ENCODE data around the gene MZT2A. TPM values are rescaled to one million over a fixed set of nuclear protein-coding genes. Genes with fewer than 3 reads are reported as not detected.
"Not testable (repeated sequence)": the region's sequence is repeated elsewhere in the genome, so short reads cannot be mapped to it uniquely, and the experiment has no call there.

Gene MZT2A
- total and polyA plus RNA-seq, 4 donors, result 43.3 to 70.9 (median 52.3) TPM

DNA sequence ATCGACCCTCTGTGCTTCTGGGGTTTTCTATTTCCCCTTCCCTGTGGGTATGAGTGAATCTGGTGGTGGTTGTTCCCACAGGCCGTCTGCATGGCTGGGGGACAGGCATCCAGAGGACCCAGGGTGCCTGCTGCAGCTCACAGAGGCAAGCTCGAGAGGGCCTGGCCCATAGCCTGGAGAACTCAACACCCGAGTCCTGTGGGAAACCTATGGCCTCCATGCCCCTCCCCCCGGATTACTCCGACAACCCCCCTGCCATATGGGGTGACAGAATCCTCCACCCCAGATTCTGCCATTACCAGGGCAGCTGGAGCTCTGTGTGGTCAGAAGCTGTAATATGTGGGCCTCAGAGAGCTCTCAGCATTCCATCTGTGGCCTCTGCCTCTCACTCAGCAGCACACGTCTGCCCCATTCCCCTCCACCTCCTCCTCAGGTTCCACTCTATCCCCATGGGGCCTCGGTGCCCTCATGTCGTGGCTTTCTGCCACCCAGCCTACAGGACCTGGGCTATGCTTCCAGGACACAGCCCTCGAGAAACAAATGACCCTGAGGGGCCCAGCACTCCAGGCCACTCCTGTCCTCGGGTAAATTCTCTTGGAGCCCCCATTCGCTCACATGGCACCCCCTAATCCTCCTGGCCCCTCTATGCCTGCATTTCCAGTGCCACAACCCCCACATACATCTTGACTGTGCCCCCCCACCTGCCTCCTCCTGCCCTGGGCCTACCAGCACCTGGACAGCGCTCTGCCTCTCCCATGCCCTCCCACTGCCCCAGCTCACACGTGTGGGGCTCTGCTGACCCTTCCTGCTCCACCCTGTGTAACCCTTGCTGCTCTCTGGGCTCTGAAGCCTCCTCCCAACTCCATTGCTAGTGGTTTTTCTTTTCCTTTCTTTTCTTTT lies 3.6 kb downstream of the MZT2A start:
- 60 to 69% methylated on average over 14 of the region's 14 CpGs for WGBS, 2 donors
- Histone ChIP-seq H3K27me3 (ENCODE audit: control insufficient read depth in 1 of 2, insufficient read depth in 2 of 2, low read length in 1 of 2) (no peaks in the 10 kb centered on the region), H3K36me3 (ENCODE audit: control insufficient read depth in 1 of 2, insufficient read depth in 2 of 2, low read length in 1 of 2) (no peaks in the 10 kb centered on the region), H3K4me3 (ENCODE audit: low read length in 2 of 2) (no peak overlapping the region), H3K9me3 (ENCODE audit: control insufficient read depth, low read length) (no peaks in the 10 kb centered on the region), H3K4me1 (ENCODE audit: control insufficient read depth in 1 of 2, insufficient read depth in 2 of 2, low read length in 2 of 2) (peaks cover 0 to 1% of the 10 kb centered on the region in 2 donors), H3K27ac (ENCODE audit: low read depth in 1 of 2, low read length in 2 of 2) (no peak overlapping the region)
- intact Hi-C loops (cut with DNase I), result loop anchor here in 1 of 2 donors (10.0 kb wide), 1 partner anchor 1304 kb away; the partner anchor contains the start of genes MZT2B and SMPD4
- DNase-seq, result no peak
- no peak for ATAC-seq (ENCODE audit: low FRiP score)

DNA sequence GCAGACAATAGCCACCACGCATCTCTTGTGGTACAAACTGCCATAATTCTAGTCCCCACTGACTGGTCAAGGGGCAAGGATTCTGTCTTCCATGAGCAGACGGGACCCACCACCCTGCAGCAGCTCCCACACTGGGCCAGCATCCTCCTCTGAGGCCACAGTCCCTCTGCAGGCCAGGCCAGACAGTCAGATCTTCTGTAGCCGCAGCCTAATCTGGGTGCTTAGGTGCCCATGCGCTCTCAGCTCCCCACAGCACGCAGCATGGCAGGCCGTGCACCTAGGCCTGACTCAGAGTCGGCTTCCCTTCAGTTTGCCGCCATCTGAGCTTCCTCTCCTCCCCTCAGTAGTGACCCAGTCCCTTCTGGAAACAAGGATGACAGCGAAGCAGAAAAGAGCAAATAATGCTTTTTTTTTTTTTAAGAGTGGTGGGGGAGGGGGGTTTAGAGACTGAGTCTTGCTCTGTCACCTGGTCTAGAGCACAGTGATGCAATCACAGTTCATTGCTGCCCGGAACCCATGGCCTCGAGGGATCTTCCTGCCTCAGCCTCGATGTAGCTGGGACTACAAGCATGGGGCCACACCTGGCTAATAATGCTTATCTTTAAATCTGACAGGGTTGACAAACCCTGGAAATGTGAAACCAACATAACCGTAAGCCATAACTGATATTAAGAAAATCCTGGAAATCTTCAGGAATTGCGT lies 5.8 kb downstream of the MZT2A start:
- WGBS, 2 donors, result 91 to 93% methylated on average over 14 of the region's 14 CpGs
- H3K4me3 ChIP-seq (ENCODE audit: low read length in 2 of 2); ATAC-seq (ENCODE audit: low FRiP score); H3K9me3 ChIP-seq (ENCODE audit: control insufficient read depth, low read length); H3K27ac ChIP-seq (ENCODE audit: low read depth in 1 of 2, low read length in 2 of 2); H3K27me3 ChIP-seq (ENCODE audit: control insufficient read depth in 1 of 2, insufficient read depth in 2 of 2, low read length in 1 of 2); DNase-seq; H3K36me3 ChIP-seq (ENCODE audit: control insufficient read depth in 1 of 2, insufficient read depth in 2 of 2, low read length in 1 of 2); H3K4me1 ChIP-seq (ENCODE audit: control insufficient read depth in 1 of 2, insufficient read depth in 2 of 2, low read length in 2 of 2): not testable (repeated sequence)
- intact Hi-C loops (cut with DNase I), result loop anchor here in 1 of 2 donors (10.0 kb wide), 1 partner anchor 1302 kb away; the partner anchor contains the start of genes MZT2B and SMPD4

DNA sequence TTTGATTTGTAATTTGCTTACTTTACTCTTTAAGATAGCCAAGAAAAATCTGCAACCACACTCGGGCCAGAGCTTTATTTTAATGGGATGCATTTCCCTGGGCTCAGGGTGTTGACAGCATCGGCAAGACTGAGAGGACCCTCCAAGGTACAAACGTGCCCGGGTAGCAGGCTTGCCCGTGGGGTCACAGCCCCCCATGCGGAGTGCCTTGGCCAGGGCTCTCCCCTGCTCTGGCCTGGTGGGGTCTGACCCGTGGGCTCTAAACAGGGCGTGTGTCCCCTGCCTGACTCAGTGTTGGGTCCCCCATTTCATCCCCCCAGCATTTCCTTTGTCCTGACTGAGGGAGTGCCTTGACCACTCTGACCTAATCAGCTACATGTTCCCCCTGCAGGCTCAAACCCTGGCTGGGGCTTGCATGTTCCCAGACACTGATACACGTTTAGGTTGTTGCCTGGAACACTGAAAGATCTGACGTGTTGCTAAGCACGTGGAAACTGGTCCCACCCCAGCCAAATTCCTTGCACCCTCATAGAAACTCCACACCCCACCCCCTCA lies 7.2 kb downstream of the MZT2A start:
- not testable (repeated sequence) for ATAC-seq (ENCODE audit: low FRiP score); H3K36me3 ChIP-seq (ENCODE audit: control insufficient read depth in 1 of 2, insufficient read depth in 2 of 2, low read length in 1 of 2); H3K27ac ChIP-seq (ENCODE audit: low read depth in 1 of 2, low read length in 2 of 2); H3K9me3 ChIP-seq (ENCODE audit: control insufficient read depth, low read length); H3K27me3 ChIP-seq (ENCODE audit: control insufficient read depth in 1 of 2, insufficient read depth in 2 of 2, low read length in 1 of 2); H3K4me1 ChIP-seq (ENCODE audit: control insufficient read depth in 1 of 2, insufficient read depth in 2 of 2, low read length in 2 of 2); H3K4me3 ChIP-seq (ENCODE audit: low read length in 2 of 2); DNase-seq
- WGBS, 2 donors, result 77 to 81% methylated on average over 11 of the region's 11 CpGs
- intact Hi-C loops (cut with DNase I), result loop anchor here in 1 of 2 donors (10.0 kb wide), 1 partner anchor 1300 kb away; the partner anchor contains the start of genes MZT2B and SMPD4

DNA sequence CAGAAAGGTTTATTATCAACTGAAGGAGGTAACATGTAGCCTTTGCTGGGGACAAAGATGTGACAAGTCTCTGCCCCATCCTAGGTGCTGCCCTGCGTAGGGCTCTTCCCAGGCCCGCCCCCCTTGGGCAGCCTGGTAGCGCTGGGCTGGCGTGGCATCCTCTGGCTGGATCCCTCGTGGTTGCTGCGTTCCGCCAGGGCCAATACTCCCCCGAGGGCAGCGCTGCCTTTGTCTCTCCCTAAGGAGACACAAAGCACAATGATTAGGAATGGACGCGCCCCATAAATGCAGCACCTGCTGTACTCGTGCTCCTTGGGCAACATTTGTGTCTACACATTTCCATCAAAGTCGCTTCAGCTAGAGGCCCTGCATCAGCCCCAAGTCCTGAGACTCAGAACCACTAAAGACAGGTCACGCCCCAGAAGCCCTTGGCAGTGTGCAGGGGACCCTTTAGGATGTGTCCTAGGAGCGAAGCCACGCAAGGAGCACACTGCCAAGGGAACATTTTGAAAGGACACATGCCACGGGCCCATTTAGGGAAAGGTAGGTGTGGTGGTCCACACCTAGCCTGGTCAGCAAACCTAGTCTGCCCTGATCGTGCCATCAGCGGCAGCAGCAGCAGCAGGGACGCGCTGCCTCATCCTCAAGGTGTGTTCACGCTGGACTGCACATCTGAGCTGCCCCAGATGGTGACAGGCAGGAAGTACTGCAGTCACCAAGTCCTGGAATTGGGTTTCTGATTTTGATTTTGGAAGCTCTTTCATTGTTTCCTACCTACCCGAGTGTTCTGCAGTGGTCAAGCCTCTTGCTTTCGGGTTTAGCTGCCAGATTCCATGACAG lies 8.0 kb downstream of the MZT2A start:
- not testable (repeated sequence) for H3K9me3 ChIP-seq (ENCODE audit: control insufficient read depth, low read length); ATAC-seq (ENCODE audit: low FRiP score); H3K27ac ChIP-seq (ENCODE audit: low read depth in 1 of 2, low read length in 2 of 2); H3K36me3 ChIP-seq (ENCODE audit: control insufficient read depth in 1 of 2, insufficient read depth in 2 of 2, low read length in 1 of 2); H3K27me3 ChIP-seq (ENCODE audit: control insufficient read depth in 1 of 2, insufficient read depth in 2 of 2, low read length in 1 of 2); H3K4me1 ChIP-seq (ENCODE audit: control insufficient read depth in 1 of 2, insufficient read depth in 2 of 2, low read length in 2 of 2); DNase-seq; H3K4me3 ChIP-seq (ENCODE audit: low read length in 2 of 2)
- intact Hi-C loops (cut with DNase I), result loop anchor here in 1 of 2 donors (10.0 kb wide), 1 partner anchor 1299 kb away; the partner anchor contains the start of genes MZT2B and SMPD4
- WGBS, 2 donors, result 94% methylated on average over 21 to 24 of the region's 24 CpGs

DNA sequence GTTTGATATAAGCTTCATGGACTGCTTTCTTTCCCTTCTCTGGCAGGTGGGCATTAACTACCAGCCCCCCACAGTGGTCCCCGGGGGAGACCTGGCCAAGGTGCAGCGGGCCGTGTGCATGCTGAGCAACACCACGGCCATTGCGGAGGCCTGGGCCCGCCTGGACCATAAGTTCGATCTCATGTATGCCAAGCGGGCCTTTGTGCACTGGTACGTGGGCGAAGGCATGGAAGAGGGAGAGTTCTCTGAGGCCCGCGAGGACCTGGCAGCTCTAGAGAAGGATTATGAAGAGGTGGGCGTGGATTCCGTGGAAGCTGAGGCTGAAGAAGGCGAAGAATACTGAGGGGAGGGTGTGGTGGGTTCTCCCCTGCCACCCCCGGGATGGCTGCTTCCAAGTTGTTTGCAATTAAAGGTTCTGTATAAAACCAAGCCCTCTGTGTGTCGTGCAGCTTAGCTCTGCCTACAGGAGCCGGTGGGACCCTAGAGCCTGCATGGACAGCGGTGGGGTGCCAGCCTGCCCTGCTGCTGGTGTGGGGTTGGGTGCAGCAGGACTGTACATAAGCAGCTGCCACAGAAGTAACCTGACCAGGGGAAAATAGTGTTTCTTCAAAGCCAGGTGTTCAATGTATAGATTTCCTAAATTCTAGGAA lies 9.6 kb downstream of the MZT2A start:
- H3K27me3 ChIP-seq (ENCODE audit: control insufficient read depth in 1 of 2, insufficient read depth in 2 of 2, low read length in 1 of 2); DNase-seq; H3K27ac ChIP-seq (ENCODE audit: low read depth in 1 of 2, low read length in 2 of 2); H3K4me1 ChIP-seq (ENCODE audit: control insufficient read depth in 1 of 2, insufficient read depth in 2 of 2, low read length in 2 of 2); H3K4me3 ChIP-seq (ENCODE audit: low read length in 2 of 2); ATAC-seq (ENCODE audit: low FRiP score); H3K36me3 ChIP-seq (ENCODE audit: control insufficient read depth in 1 of 2, insufficient read depth in 2 of 2, low read length in 1 of 2); H3K9me3 ChIP-seq (ENCODE audit: control insufficient read depth, low read length): not testable (repeated sequence)
- intact Hi-C loops (cut with DNase I), result loop anchor here in 1 of 2 donors (10.0 kb wide), 1 partner anchor 1298 kb away; the partner anchor contains the start of genes MZT2B and SMPD4
- 94 to 95% methylated on average over 19 of the region's 19 CpGs for WGBS, 2 donors

DNA sequence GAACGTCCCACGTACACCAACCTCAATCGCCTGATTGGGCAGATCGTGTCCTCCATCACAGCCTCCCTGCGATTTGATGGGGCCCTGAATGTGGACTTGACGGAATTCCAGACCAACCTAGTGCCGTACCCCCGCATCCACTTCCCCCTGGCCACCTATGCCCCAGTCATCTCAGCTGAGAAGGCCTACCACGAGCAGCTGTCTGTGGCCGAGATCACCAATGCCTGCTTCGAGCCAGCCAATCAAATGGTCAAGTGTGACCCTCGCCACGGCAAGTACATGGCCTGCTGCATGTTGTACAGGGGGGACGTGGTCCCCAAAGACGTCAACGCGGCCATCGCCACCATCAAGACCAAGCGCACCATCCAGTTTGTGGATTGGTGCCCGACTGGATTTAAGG lies 11.8 kb downstream of the MZT2A start:
- WGBS, 2 donors, result 97 to 98% methylated on average over 15 to 20 of the region's 20 CpGs
- H3K27ac ChIP-seq (ENCODE audit: low read depth in 1 of 2, low read length in 2 of 2); DNase-seq; H3K4me3 ChIP-seq (ENCODE audit: low read length in 2 of 2); H3K4me1 ChIP-seq (ENCODE audit: control insufficient read depth in 1 of 2, insufficient read depth in 2 of 2, low read length in 2 of 2); H3K27me3 ChIP-seq (ENCODE audit: control insufficient read depth in 1 of 2, insufficient read depth in 2 of 2, low read length in 1 of 2); H3K36me3 ChIP-seq (ENCODE audit: control insufficient read depth in 1 of 2, insufficient read depth in 2 of 2, low read length in 1 of 2); ATAC-seq (ENCODE audit: low FRiP score); H3K9me3 ChIP-seq (ENCODE audit: control insufficient read depth, low read length): not testable (repeated sequence)
- intact Hi-C loops (cut with DNase I), result loop anchor here in 1 of 2 donors (10.0 kb wide), 1 partner anchor 1296 kb away; the partner anchor contains the start of genes MZT2B and SMPD4

DNA sequence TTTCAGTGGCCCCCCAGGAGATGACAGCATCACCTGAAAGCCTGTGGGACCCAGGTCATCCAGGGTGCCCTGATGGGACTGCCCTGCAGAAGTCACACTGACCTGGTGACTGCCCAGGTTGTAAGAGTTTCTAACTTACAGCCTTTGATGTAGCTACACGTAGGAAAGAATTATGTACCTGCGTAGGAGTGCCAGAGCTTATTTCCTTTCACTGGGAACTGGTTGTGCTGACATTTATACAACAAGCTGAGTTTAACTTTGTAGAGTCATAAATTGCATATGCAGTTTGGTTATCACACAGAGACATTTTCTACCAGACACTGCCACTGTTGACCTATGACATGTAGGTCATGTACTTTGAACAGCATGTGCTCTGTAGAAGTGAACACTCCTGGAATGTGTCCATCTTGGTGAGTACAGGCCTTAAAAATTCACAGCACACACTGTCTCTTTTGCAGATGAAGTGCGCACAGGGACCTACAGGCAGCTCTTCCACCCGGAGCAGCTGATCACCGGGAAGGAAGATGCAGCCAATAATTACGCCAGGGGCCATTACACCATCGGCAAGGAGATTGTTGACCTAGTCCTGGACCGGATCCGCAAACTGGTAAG lies 13.2 kb downstream of the MZT2A start:
- DNase-seq; H3K4me3 ChIP-seq (ENCODE audit: low read length in 2 of 2); H3K27me3 ChIP-seq (ENCODE audit: control insufficient read depth in 1 of 2, insufficient read depth in 2 of 2, low read length in 1 of 2); H3K9me3 ChIP-seq (ENCODE audit: control insufficient read depth, low read length); H3K27ac ChIP-seq (ENCODE audit: low read depth in 1 of 2, low read length in 2 of 2); H3K36me3 ChIP-seq (ENCODE audit: control insufficient read depth in 1 of 2, insufficient read depth in 2 of 2, low read length in 1 of 2); ATAC-seq (ENCODE audit: low FRiP score); H3K4me1 ChIP-seq (ENCODE audit: control insufficient read depth in 1 of 2, insufficient read depth in 2 of 2, low read length in 2 of 2); intact Hi-C loops (cut with DNase I): not testable (repeated sequence)
- 89 to 96% methylated on average over 9 of the region's 9 CpGs for WGBS, 2 donors

Data from aorta (tissue), 5 donors.